Smooth muscle cell (in vitro differentiated cells): ENCODE results near the gene KRT7. TPM values are rescaled to one million over a fixed set of nuclear protein-coding genes. Genes with fewer than 3 reads are reported as not detected.
"Not testable (repeated sequence)": the region's sequence is repeated elsewhere in the genome, so short reads cannot be mapped to it uniquely, and the experiment has no call there.

Source experiments
- DNase-seq: peaks from one replicate; lab custom pipeline; 2025; ENCODE audit not compliant: unreplicated experiment; lab: John Stamatoyannopoulos, UW
- H2AFZ ChIP-seq: fragments of 200-600 bp; sonication (generic); 2 replicates; pipeline ENCODE4 v1.6.0; 2016; ENCODE audit warnings: antibody characterized with exemption, low read depth, mild to moderate bottlenecking
- H3F3A ChIP-seq: fragments of 200-600 bp; sonication (generic); 2 replicates; pipeline ENCODE4 v1.6.0; 2017; ENCODE audit warnings: antibody characterized with exemption, low read depth
- H3K27ac ChIP-seq: fragments of 200-600 bp; sonication (generic); 2 replicates; pipeline ENCODE4 v1.5.1; 2016; ENCODE audit warnings: low read depth, mild to moderate bottlenecking
- H3K27me3 ChIP-seq: fragments of 200-600 bp; sonication (generic); 2 replicates; pipeline ENCODE4 v1.6.1; 2016; ENCODE audit warnings: low read depth, mild to moderate bottlenecking
- H3K36me3 ChIP-seq: fragments of 200-600 bp; sonication (generic); 2 replicates; pipeline ENCODE4 v1.5.1; 2016; ENCODE audit warnings: low read depth
- H3K4me1 ChIP-seq: fragments of 200-600 bp; sonication (generic); 2 replicates; pipeline ENCODE4 v1.5.1; 2016; ENCODE audit warnings: low read depth
- H3K4me2 ChIP-seq: fragments of 200-600 bp; sonication (generic); 2 replicates; pipeline ENCODE4 v1.6.0; 2016; ENCODE audit warnings: mild to moderate bottlenecking
- H3K4me3 ChIP-seq: fragments of 200-600 bp; sonication (generic); 2 replicates; pipeline ENCODE4 v1.5.1; 2016; ENCODE audit warnings: mild to moderate bottlenecking
- H3K79me2 ChIP-seq: fragments of 200-600 bp; sonication (generic); 2 replicates; pipeline ENCODE4 v1.6.0; 2016; ENCODE audit warnings: low read depth, mild to moderate bottlenecking
- H3K9ac ChIP-seq: fragments of 200-600 bp; sonication (generic); 2 replicates; pipeline ENCODE4 v1.6.0; 2016; ENCODE audit warnings: low read depth
- H3K9me3 ChIP-seq: fragments of 200-600 bp; sonication (generic); replicated peaks from 2 replicates; pipeline ENCODE4 v1.5.1; 2016; ENCODE audit warnings: low read depth
- H4K20me1 ChIP-seq: fragments of 200-600 bp; sonication (generic); 2 replicates; pipeline ENCODE4 v1.6.0; 2016; ENCODE audit warnings: low read depth
- WGBS: methylation state at CpG from one replicate; pipeline ENCODE4 v1.1.7; 2016; ENCODE audit warnings: low lambda C conversion rate; 5-methylcytosine and 5-hydroxymethylcytosine counted together
- polyA plus RNA-seq: library from polyadenylated mRNA; unstranded; fragments of >200 nt; fragmentation: Nextera tagmentation; extraction: Ambion mirVana; gene quantifications from 2 replicates; pipeline ENCODE4 v1.2.1, GENCODE V29; 2016
- total RNA-seq: library from RNA; depleted of rRNA; stranded (reverse); fragments of >200 nt; gene quantifications from 2 replicates; pipeline ENCODE4 v1.2.3, GENCODE V29; 2014
- TF ChIP-seq, protein P1 (sequence below): fragments of 200-600 bp; sonication (generic); IDR thresholded peaks from 2 replicates; pipeline ENCODE4 v1.5.1; 2017; ENCODE audit warnings: borderline replicate concordance, mild to moderate bottlenecking, antibody characterized with exemption; ENCODE audit not compliant: insufficient read depth, poor library complexity, severe bottlenecking

KRT7 gene
- total and polyA plus RNA-seq, 2 experiments from 2014 or later: 190 to 214 TPM

DNA sequence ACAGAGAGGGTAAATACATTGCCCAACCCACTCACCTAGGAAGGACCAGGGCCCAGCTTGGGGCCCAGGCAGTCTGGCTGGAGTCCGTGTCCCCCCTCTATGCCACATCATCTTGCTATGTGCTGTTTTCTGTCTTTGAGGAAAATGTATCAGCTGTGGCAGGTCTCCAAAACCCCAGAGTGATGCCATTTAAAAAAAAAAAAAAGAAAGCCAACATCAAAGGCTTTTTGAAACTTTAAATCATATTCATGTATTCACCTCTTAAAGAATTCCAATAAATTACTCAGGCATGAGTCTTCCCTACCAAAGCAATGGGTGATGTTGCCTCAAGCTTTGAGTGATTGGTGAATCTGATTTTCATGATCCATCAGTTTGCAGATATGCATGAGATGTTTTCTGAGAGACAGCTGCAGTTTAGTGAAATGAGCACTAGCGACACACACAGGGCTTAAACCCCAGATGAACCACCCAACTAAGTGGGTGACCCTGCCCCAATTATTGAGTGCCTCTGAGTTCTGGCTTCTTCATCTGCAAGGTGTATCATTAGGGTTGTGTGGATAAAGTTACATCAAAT, 52.2 kb downstream of the KRT7 start:
- DNase-seq: no peak
- WGBS: 80% methylated on average over 2 of the region's 2 CpGs
- Histone ChIP-seq H3K4me3 (no peak overlapping the region), H3K27ac (no peak overlapping the region), H3F3A (peaks cover 6% of the 10 kb centered on the region), H3K79me2 (no peaks in the 10 kb centered on the region), H3K4me2 (no peak overlapping the region), H3K9ac (no peak overlapping the region), H3K9me3 (no peaks in the 10 kb centered on the region), H2AFZ (no peak overlapping the region), H3K4me1 (peaks cover 11% of the 10 kb centered on the region), H4K20me1 (no peaks in the 10 kb centered on the region), H3K36me3 (no peaks in the 10 kb centered on the region), H3K27me3 (no peaks in the 10 kb centered on the region)
- TF ChIP-seq, protein P1, sequence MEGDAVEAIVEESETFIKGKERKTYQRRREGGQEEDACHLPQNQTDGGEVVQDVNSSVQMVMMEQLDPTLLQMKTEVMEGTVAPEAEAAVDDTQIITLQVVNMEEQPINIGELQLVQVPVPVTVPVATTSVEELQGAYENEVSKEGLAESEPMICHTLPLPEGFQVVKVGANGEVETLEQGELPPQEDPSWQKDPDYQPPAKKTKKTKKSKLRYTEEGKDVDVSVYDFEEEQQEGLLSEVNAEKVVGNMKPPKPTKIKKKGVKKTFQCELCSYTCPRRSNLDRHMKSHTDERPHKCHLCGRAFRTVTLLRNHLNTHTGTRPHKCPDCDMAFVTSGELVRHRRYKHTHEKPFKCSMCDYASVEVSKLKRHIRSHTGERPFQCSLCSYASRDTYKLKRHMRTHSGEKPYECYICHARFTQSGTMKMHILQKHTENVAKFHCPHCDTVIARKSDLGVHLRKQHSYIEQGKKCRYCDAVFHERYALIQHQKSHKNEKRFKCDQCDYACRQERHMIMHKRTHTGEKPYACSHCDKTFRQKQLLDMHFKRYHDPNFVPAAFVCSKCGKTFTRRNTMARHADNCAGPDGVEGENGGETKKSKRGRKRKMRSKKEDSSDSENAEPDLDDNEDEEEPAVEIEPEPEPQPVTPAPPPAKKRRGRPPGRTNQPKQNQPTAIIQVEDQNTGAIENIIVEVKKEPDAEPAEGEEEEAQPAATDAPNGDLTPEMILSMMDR: no peak

DNA sequence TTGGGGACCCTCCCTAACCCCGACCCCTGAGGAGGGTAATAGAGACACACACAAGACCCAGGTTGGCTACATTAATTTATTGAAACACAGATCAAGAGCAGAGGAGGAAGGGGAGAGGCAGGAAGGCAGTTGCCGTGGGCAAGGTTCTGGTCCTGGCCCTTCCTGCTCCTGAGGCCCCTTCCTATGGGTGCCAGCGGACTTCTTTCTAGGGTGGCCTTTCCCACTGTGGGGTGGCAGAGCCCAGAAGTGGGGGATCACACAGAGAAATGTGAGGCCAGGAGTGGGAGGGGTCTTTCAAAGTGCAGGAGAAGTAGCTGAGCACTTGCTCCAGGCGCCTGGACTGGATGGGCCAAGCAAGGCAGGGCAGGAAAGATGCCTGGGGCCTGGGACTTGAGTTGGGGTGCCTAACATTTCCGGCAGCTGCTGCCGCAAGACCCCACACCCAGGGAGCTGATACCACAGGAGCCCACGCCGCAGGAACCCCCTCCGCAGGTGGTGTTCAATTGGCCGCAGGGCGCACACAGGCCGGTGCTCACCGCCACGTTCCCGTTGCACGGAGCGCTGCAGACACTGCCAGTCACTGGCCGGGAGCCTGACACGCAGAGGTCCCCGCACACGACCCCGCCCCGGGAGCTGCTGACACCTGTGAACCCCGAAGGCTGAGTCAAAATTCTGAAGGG, 52.9 kb downstream of the KRT7 start:
- Histone ChIP-seq H3K36me3 (no peaks in the 10 kb centered on the region), H4K20me1 (no peaks in the 10 kb centered on the region), H3K4me3 (no peak overlapping the region), H3K9ac (no peak overlapping the region), H3K27me3 (no peaks in the 10 kb centered on the region), H3F3A (no peaks in the 10 kb centered on the region), H3K79me2 (no peaks in the 10 kb centered on the region), H3K4me1 (peaks cover 6% of the 10 kb centered on the region), H3K4me2 (no peak overlapping the region), H2AFZ (no peak overlapping the region), H3K9me3 (no peaks in the 10 kb centered on the region), H3K27ac (no peak overlapping the region)
- DNase-seq: no peak
- WGBS: 94% methylated on average over 24 of the region's 24 CpGs
- TF ChIP-seq, protein P1: no peak

DNA sequence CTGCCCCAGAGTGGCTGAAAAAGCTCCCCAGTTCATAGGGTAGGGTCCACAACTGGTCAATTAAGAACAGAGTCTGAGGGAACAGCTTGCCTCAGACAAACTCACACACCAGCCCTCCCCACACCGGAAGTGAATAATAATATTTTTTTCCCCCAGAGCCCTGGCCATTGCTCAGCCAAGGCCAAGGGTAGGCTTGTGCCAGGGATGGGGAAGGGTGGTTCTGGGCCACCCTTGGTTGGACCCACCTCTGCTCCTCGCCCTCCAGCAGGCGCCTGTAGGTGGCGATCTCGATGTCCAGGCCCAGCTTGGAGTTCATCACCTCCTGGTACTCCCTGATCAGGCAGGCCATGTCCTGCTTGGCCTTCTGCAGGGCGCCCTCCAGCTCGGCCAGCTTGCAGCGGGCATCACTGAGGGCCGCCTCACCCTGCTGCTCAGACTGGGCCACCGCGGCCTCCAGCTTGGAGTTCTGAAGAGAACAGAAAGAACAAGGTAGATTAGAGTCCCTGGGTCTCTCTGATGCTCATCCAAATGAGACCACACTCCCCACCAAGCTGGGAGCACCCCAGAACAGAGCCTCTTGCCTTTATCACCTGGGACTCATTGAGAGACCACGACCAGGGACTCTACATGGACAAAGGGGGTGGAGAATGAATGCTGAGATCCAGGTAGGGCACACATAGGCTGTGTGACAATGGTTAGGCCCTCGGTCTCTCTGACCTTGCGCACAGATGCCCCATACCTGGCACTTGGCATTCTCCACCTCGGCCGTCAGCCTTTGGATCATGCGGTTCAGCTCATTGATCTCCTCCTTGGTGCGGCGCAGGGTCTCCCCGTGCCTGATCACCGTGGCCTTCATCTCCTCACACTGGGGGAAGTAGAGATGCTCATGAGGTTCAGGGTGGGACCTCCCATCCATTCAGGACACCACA, 54.1 kb downstream of the KRT7 start:
- H3K4me3 ChIP-seq, H3K9me3 ChIP-seq, H3K4me2 ChIP-seq, H3K27ac ChIP-seq, H3K36me3 ChIP-seq, H2AFZ ChIP-seq, DNase-seq, H4K20me1 ChIP-seq, H3K79me2 ChIP-seq, H3K4me1 ChIP-seq, H3K9ac ChIP-seq, H3K27me3 ChIP-seq, H3F3A ChIP-seq: not testable (repeated sequence)
- WGBS: 88% methylated on average over 20 of the region's 21 CpGs

DNA sequence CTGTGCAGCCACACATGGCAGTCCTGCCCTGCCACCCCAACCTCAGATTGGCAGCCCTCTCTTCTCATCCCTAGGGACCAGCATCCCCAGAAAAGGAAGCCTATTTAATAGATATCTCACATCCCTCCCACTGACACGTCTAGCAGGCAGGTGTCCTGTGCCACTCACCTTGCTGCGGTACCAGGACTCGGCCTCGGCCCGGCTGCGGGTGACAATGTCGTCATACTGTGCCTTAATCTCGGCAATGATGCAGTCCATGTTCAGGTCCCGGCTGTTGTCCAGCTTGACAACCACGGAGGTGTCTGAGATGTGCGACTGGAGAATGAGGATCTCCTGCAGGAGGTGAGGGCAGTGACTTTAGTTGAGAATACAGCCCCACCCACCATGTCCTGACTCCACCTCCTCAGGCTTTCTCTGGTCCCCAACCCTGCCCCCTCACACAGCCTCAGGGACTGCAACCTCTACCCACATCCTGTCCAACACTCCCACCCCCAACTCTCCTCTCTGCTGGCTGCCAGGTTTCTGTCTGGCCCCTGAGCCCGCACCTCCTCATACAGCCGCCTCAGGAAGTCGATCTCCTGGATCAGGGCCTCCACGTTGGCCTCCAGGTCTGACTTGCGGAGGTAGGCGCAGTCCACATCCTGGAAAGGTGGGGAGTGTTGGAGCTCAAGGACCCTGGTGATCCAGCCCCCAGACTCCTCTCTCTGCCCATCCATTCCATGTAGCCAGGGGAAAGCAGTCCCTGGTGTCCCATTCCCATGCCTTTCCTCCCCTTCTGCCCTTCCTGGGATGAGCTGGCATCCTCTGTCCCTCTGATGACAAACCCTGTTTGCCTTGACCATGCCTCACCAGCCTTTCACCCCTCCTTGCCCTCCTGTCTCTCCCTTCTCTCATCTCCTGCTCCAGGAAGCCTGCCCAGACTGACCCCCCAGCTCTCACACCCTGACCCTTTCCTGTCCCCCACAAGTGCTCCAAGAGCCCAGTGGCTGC, 55.1 kb downstream of the KRT7 start:
- not testable (repeated sequence) for H3K36me3 ChIP-seq, DNase-seq, H3F3A ChIP-seq, H2AFZ ChIP-seq, H4K20me1 ChIP-seq, H3K4me1 ChIP-seq, H3K9me3 ChIP-seq, H3K79me2 ChIP-seq, H3K4me3 ChIP-seq, H3K9ac ChIP-seq, H3K27ac ChIP-seq, H3K4me2 ChIP-seq
- WGBS: 91% methylated on average over 17 of the region's 17 CpGs
- H3K27me3 ChIP-seq: peaks cover 17% of the 10 kb centered on the region

DNA sequence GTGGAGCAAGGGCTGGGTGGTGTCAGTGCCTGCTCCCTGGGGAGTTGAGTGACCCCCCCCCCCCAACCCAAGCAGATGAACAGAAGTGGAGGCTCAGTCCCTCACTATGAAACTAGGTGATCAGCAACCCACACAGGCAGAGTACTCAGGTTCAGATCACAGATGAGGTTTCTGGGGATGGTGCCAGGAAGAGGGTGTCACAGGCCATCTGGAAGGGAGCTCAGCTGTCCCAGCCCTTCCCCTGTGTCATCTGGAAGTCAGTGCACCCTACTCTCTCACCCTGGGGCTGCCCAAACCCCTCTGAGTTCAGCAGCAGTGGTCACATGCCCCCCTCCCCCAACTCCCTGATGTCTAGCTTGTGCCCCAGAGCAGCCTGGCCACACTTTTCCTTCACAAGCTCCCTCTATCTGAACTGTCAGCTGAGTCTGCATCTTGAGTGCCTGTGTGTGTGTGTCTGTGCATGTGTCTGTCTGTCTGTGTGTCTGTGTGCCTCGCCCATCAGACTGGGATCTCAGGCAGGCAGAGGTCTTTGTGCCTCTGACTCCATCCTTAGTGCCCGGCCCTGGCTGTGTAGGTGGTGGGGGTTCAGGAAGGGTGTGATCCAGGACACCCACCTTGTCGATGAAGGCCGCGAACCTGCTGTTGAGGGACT, 57.6 kb downstream of the KRT7 start:
- not testable (repeated sequence) for H3F3A ChIP-seq, H3K9ac ChIP-seq, DNase-seq, H3K4me3 ChIP-seq, H4K20me1 ChIP-seq, H3K4me2 ChIP-seq, H3K79me2 ChIP-seq, H3K9me3 ChIP-seq, H3K27ac ChIP-seq, H3K36me3 ChIP-seq, H2AFZ ChIP-seq, H3K4me1 ChIP-seq
- peaks cover 35% of the 10 kb centered on the region for H3K27me3 ChIP-seq
- no CpG with 5 or more reads among the region's 5 CpGs for WGBS
